ENCODE data around the gene LSAMP.
A peak's percentile ranks its signal among the peaks of the same experiment; 100 is the strongest.

The LSAMP gene

DNA sequence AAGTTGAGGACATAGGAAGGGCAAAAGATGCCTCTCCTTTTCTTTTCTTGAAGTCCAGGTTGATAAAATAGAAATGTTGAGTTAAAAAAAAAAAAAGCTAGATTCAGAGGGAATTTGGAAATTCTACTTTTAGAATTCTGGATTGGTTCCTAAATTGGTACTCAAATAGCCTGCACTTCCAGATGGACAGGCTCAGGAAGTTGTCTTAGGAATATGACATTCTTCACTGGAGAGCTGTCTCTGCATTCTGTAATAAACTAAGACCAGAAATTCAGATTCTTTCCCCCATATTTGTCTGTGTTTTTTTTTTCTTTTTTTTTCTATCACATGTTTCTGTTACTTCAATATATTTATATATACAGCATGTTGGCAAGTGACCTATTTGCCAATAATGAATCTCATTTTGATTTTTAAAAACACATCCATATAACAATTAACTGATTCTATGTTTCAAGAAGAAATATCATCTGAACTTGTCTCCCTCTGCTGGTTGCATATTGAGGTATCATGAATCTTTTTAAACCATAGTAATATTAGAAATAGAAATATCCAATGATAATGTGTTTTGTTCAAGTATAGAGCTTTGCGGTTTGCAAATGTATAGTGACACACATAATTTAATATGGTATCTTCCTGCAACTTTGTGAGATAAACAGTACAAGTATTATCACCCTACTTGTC, 8.5 kb upstream of the LSAMP start:
- Histone ChIP-seq H3K4me3 (ENCODE audit: severe bottlenecking) (no peak overlapping the region), H3K27me3 (ENCODE audit: insufficient read depth, poor library complexity, severe bottlenecking) (no peaks in the 10 kb centered on the region), H3K4me1 (ENCODE audit: insufficient read depth, poor library complexity, severe bottlenecking) (no peaks in the 10 kb centered on the region), H3K27ac (ENCODE audit: poor library complexity, severe bottlenecking) (no peak overlapping the region), H3K9me3 (ENCODE audit: severe bottlenecking) (no peaks in the 10 kb centered on the region), H3K36me3 (ENCODE audit: low read depth) (no peaks in the 10 kb centered on the region)
- DNase-seq (ENCODE audit: low spot score) = no peak
- TF ChIP-seq, protein P1, sequence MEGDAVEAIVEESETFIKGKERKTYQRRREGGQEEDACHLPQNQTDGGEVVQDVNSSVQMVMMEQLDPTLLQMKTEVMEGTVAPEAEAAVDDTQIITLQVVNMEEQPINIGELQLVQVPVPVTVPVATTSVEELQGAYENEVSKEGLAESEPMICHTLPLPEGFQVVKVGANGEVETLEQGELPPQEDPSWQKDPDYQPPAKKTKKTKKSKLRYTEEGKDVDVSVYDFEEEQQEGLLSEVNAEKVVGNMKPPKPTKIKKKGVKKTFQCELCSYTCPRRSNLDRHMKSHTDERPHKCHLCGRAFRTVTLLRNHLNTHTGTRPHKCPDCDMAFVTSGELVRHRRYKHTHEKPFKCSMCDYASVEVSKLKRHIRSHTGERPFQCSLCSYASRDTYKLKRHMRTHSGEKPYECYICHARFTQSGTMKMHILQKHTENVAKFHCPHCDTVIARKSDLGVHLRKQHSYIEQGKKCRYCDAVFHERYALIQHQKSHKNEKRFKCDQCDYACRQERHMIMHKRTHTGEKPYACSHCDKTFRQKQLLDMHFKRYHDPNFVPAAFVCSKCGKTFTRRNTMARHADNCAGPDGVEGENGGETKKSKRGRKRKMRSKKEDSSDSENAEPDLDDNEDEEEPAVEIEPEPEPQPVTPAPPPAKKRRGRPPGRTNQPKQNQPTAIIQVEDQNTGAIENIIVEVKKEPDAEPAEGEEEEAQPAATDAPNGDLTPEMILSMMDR (IDR thresholded peaks at IDR 0.05; ENCODE audit: poor library complexity, severe bottlenecking) = peak; percentile 34
- ATAC-seq (ENCODE audit: low read depth) = no peak

GRCh38 chr3:116449546-116450350, 4.5 kb upstream of the LSAMP start:
- no peak for DNase-seq (ENCODE audit: low spot score)
- no peak for ATAC-seq (ENCODE audit: low read depth)
- H3K9me3 ChIP-seq (ENCODE audit: severe bottlenecking) = no peaks in the 10 kb centered on the region
- peaks cover 13% of the 10 kb centered on the region for H3K27me3 ChIP-seq (ENCODE audit: insufficient read depth, poor library complexity, severe bottlenecking)
- H3K4me3 ChIP-seq (ENCODE audit: severe bottlenecking) = no peak overlapping the region
- H3K36me3 ChIP-seq (ENCODE audit: low read depth) = no peaks in the 10 kb centered on the region
- H3K27ac ChIP-seq (ENCODE audit: poor library complexity, severe bottlenecking) = no peak overlapping the region
- TF ChIP-seq, protein P1 (IDR thresholded peaks at IDR 0.05; ENCODE audit: poor library complexity, severe bottlenecking) = no peak
- no peaks in the 10 kb centered on the region for H3K4me1 ChIP-seq (ENCODE audit: insufficient read depth, poor library complexity, severe bottlenecking)

DNA sequence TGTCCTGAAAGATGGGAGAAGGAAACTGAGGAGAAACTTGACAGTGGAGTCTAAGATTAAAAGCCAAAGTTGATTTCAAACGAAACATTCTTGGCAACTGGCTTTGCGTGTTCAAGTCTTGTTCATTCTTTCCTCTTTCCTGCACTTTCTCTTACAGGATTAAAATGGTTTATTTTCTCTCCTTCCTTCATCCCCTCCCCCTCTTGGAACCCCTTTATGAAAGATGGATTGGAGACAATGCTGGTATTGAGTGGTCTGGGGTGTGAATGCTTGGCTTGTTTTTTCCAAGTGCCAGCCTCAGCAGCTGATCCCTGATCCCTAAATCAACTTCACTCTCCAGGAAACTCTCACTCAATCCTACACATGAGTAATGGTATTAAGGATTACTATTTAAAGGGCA, 703 bp upstream of the LSAMP start:
- no peaks in the 10 kb centered on the region for H3K9me3 ChIP-seq (ENCODE audit: severe bottlenecking)
- no peaks in the 10 kb centered on the region for H3K4me1 ChIP-seq (ENCODE audit: insufficient read depth, poor library complexity, severe bottlenecking)
- TF ChIP-seq, protein P1 (IDR thresholded peaks at IDR 0.05; ENCODE audit: poor library complexity, severe bottlenecking) = no peak
- DNase-seq (ENCODE audit: low spot score) (no peak), ATAC-seq (ENCODE audit: low read depth) (no peak)
- H3K27ac ChIP-seq (ENCODE audit: poor library complexity, severe bottlenecking) = no peak overlapping the region
- H3K27me3 ChIP-seq (ENCODE audit: insufficient read depth, poor library complexity, severe bottlenecking) = peaks cover 42% of the 10 kb centered on the region
- H3K36me3 ChIP-seq (ENCODE audit: low read depth) = no peaks in the 10 kb centered on the region
- H3K4me3 ChIP-seq (ENCODE audit: severe bottlenecking) = no peak overlapping the region

GRCh38 chr3:116444819-116445310, 422 bp downstream of the LSAMP start:
- ATAC-seq (ENCODE audit: low read depth) (peak; percentile 17; the same call in 1 of the 3 replicates), DNase-seq (ENCODE audit: low spot score) (no peak)
- H3K27ac ChIP-seq (ENCODE audit: poor library complexity, severe bottlenecking) = no peak overlapping the region

More at GRCh38 chr3:116444819-116445310, 422 bp downstream of the LSAMP start:
- Histone ChIP-seq H3K4me1 (ENCODE audit: insufficient read depth, poor library complexity, severe bottlenecking) (no peaks in the 10 kb centered on the region), H3K36me3 (ENCODE audit: low read depth) (no peaks in the 10 kb centered on the region), H3K9me3 (ENCODE audit: severe bottlenecking) (no peaks in the 10 kb centered on the region), H3K4me3 (ENCODE audit: severe bottlenecking) (no peak overlapping the region), H3K27me3 (ENCODE audit: insufficient read depth, poor library complexity, severe bottlenecking) (peaks cover 47% of the 10 kb centered on the region)
- TF ChIP-seq, protein P1 (IDR thresholded peaks at IDR 0.05; ENCODE audit: poor library complexity, severe bottlenecking) = no peak

All from RWPE2 (cell line).